HG03097 (cell line): ENCODE data around the gene GALNT9.

Source experiments
- ATAC-seq: cut with Tn5 transposase; IDR thresholded peaks from one replicate; pipeline ENCODE4 v1.9.1; 2021; ENCODE audit not compliant: unreplicated experiment, low FRiP score

Gene GALNT9

GRCh38 chr12:132188916-132189325, 140.5 kb downstream of the GALNT9 start:
- ATAC-seq: no peak

GRCh38 chr12:132188451-132188901, 140.9 kb downstream of the GALNT9 start:
- no peak for ATAC-seq

GRCh38 chr12:132187646-132188450, 141.5 kb downstream of the GALNT9 start:
- ATAC-seq: no peak

GRCh38 chr12:132186857-132187620, 142.3 kb downstream of the GALNT9 start:
- no peak for ATAC-seq

GRCh38 chr12:132186208-132186856, 143.1 kb downstream of the GALNT9 start:
- no peak for ATAC-seq

- no peak for ATAC-seq
Observed at GRCh38 chr12:132185705-132186104, 143.7 kb downstream of the GALNT9 start.

- ATAC-seq: no peak
Observed at GRCh38 chr12:132182711-132183365, 146.6 kb downstream of the GALNT9 start.

GRCh38 chr12:132182206-132182710, 147.1 kb downstream of the GALNT9 start:
- no peak for ATAC-seq

- ATAC-seq: no peak
Observed at GRCh38 chr12:132181570-132182200, 147.7 kb downstream of the GALNT9 start.

GRCh38 chr12:132180648-132181546, 148.5 kb downstream of the GALNT9 start:
- ATAC-seq: no peak

GRCh38 chr12:132179431-132180362, 149.7 kb downstream of the GALNT9 start:
- no peak for ATAC-seq

GRCh38 chr12:132178801-132179401, 150.5 kb downstream of the GALNT9 start:
- ATAC-seq: no peak

- no peak for ATAC-seq
Observed at GRCh38 chr12:132178316-132178715, 151.1 kb downstream of the GALNT9 start.

GRCh38 chr12:132176920-132177551, 152.4 kb downstream of the GALNT9 start:
- ATAC-seq: no peak

GRCh38 chr12:132176385-132176919, 152.9 kb downstream of the GALNT9 start:
- ATAC-seq: no peak

GRCh38 chr12:132175496-132176384, 153.6 kb downstream of the GALNT9 start:
- ATAC-seq: no peak
